Subcutaneous adipose tissue (tissue), 4 donors: ENCODE results near the gene ATP10B. TPM values are rescaled to one million over a fixed set of nuclear protein-coding genes. Genes with fewer than 3 reads are reported as not detected.

Experiments used
- total RNA-seq, 4 donors: library from RNA; depleted of rRNA; stranded (reverse); fragments of >200 nt; gene quantifications; one replicate each; pipeline ENCODE4 v1.1.0, GENCODE V29; 2016
- TF ChIP-seq, protein P1 (sequence below): fragments of 450-650 bp; IDR thresholded peaks from one replicate; pipeline ENCODE4 v1.5.1; 2016; ENCODE audit warnings: low read depth, mild to moderate bottlenecking, control low read depth, antibody characterized with exemption, moderate library complexity

Gene ATP10B
- total RNA-seq, 4 donors from 2014 or later: under 0.01 TPM; not detected in 3

DNA sequence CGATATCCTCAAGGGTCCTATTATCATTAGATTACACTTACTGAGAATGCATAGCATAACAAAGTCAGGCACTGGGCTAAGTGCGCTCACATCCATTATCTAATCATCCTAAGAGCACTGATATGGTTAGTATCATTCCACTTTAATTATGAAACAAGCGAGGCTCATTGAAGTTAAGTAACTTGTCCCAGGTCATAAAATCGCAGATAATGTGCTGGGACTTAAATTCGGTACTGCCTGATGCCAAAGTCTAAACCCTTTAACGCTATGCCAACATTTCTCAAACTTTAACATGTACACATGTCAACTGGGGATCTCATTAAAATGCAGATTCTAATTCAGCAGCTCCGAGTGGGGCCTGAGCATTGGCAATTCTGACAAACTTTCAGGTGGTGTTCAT lies 225.7 kb downstream of the ATP10B start:
- TF ChIP-seq, protein P1, sequence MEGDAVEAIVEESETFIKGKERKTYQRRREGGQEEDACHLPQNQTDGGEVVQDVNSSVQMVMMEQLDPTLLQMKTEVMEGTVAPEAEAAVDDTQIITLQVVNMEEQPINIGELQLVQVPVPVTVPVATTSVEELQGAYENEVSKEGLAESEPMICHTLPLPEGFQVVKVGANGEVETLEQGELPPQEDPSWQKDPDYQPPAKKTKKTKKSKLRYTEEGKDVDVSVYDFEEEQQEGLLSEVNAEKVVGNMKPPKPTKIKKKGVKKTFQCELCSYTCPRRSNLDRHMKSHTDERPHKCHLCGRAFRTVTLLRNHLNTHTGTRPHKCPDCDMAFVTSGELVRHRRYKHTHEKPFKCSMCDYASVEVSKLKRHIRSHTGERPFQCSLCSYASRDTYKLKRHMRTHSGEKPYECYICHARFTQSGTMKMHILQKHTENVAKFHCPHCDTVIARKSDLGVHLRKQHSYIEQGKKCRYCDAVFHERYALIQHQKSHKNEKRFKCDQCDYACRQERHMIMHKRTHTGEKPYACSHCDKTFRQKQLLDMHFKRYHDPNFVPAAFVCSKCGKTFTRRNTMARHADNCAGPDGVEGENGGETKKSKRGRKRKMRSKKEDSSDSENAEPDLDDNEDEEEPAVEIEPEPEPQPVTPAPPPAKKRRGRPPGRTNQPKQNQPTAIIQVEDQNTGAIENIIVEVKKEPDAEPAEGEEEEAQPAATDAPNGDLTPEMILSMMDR: no peak

GRCh38 chr5:160621526-160621925 lies 230.5 kb downstream of the ATP10B start:
- TF ChIP-seq, protein P1: no peak

- TF ChIP-seq, protein P1: no peak
Observed at GRCh38 chr5:160620401-160620800, 231.6 kb downstream of the ATP10B start.

GRCh38 chr5:160619381-160619780 lies 232.6 kb downstream of the ATP10B start:
- TF ChIP-seq, protein P1: no peak

- TF ChIP-seq, protein P1: no peak
Observed at GRCh38 chr5:160618286-160618685, 233.7 kb downstream of the ATP10B start.

DNA sequence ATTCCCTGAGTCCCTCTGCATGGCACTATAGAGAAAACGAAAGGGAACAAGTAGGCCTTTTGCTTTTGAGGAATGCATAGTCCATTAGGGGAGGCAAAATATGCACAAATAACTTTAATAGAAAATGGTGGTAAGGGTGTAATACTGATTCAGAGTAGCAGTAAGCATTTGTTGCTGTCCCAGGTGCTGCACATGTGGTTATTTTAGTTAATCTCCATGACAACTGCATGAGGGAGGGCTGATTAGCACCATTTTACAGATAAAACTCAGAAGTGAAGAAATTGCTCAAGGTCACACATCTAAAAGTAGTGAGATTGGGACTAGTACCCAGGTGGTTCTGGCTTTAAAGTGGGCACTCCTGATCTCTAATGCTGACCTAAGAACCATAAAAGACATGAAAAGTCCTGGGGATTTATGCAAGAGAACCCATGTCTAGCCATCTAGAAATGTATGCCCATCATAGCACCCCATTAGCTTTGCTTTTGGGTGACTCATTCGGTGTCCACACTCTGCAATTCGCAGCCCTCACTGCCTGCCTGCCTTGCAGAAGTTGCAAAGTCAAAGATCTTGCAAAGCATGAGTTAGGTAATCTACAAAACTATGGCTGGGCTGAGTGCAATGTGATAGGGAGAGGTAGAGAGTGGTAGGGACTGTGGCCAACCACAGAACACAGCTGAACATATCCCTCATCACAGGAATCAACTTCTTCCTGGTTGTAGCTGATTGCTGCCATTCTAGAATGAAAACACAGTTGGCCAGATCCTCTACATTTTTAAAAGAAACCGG lies 235.1 kb downstream of the ATP10B start:
- TF ChIP-seq, protein P1: no peak

GRCh38 chr5:160614136-160614535 lies 237.9 kb downstream of the ATP10B start:
- TF ChIP-seq, protein P1: no peak
